HCT116 (cell line): ENCODE measurements around the gene PRSS27. TPM values are rescaled to one million over a fixed set of nuclear protein-coding genes. Genes with fewer than 3 reads are reported as not detected.
A peak's percentile ranks its signal among the peaks of the same experiment; 100 is the strongest.

ENCODE experiments used
- ATAC-seq: fragments of 200-7000 bp; cut with Tn5 transposase; 2 replicates; pipeline ENCODE4 v1.9.1; 2020; ENCODE audit warnings: mild to moderate bottlenecking, moderate library complexity
- BruUV-seq: library from RNA; stranded (reverse); fragments of 400-500 nt; replicated peaks from 2 replicates; lab custom pipeline; 2021; lab: Mats Ljungman, UMichigan
- CTCF ChIA-PET: fragments of 300-600 bp; sonication (Branson Sonifier 250); formaldehyde crosslinking; loops from one replicate; lab custom pipeline; 2021; ENCODE audit warnings: antibody characterized with exemption; lab: Charles Lee
- POLR2A ChIA-PET: fragments of 300-600, 350-600 bp; sonication (Branson Sonifier 250); formaldehyde crosslinking; loops from one replicate; lab custom pipeline; 2021; ENCODE audit warnings: antibody characterized with exemption; lab: Charles Lee
- RAD21 ChIA-PET, 2 experiments: fragments of 300-600 bp; sonication (Branson Sonifier 250); formaldehyde crosslinking; loops; one replicate each; lab custom pipeline; 2023; ENCODE audit warnings: low total read pairs in 2 of 2; ENCODE audit not compliant: uncharacterized antibody in 2 of 2, unreplicated experiment in 2 of 2, low non-redundant PET in 1 of 2; lab: Charles Lee
- DNase-seq: peaks from one replicate; pipeline ENCODE4 v3.0.0-alpha.2; 2010; ENCODE audit warnings: low read depth, low spot score
- H2AFZ ChIP-seq: fragments of 200-600 bp; shearing (Covaris generic), sonication (generic); 2 replicates; pipeline ENCODE4 v1.6.1; 2017; ENCODE audit warnings: low read depth, mixed run types, mixed read lengths, antibody characterized with exemption, low read length; ENCODE audit not compliant: poor library complexity, severe bottlenecking
- H3K27ac ChIP-seq: 2 replicates; pipeline ENCODE4 v1.5.1; 2012; ENCODE audit warnings: low read depth, low read length
- H3K27me3 ChIP-seq: fragments of 200-600 bp; sonication (generic); 2 replicates; pipeline ENCODE4 v1.6.1; 2016; ENCODE audit warnings: mixed run types, low read length, mixed read lengths; ENCODE audit not compliant: insufficient read depth
- H3K36me3 ChIP-seq, 2 experiments: fragments of 200-500 bp in 1 of 2; fragments of 200-600 bp in 1 of 2; sonication (Bioruptor generic) in 1 of 2; sonication (generic) in 1 of 2; 2 replicates each; pipeline versions ENCODE4 v1.5.1 to v1.6.1; 2014 to 2016; ENCODE audit warnings: low read length in 2 of 2, inconsistent platforms in 1 of 2, mixed read lengths in 1 of 2, mixed run types in 1 of 2; ENCODE audit not compliant: insufficient read depth in 2 of 2, control insufficient read depth in 1 of 2
- H3K4me1 ChIP-seq, 2 experiments: fragments of 200-600 bp in 1 of 2; sonication (generic) in 1 of 2; 2 replicates each; pipeline versions ENCODE4 v1.5.1 to v1.6.1; 2012 to 2017; ENCODE audit warnings: low read length in 2 of 2, inconsistent platforms in 1 of 2, mild to moderate bottlenecking in 1 of 2, mixed read lengths in 1 of 2, mixed run types in 1 of 2, moderate library complexity in 1 of 2; ENCODE audit not compliant: insufficient read depth in 2 of 2, control insufficient read depth in 1 of 2
- H3K4me2 ChIP-seq: fragments of 200-600 bp; sonication (generic); 2 replicates; pipeline ENCODE4 v1.6.1; 2017; ENCODE audit warnings: mixed run types, low read length, mixed read lengths
- H3K4me3 ChIP-seq, 2 experiments: fragments of 200-600 bp in 1 of 2; sonication (generic) in 1 of 2; replicated peaks in 1 of 2; 2 replicates each; pipeline ENCODE4 v1.5.1; 2011 to 2016; ENCODE audit warnings: low read length in 2 of 2, control low read depth in 1 of 2, low read depth in 1 of 2, mild to moderate bottlenecking in 1 of 2, mixed read lengths in 1 of 2, mixed run types in 1 of 2
- H3K79me2 ChIP-seq: fragments of 200-600 bp; sonication (generic); 2 replicates; pipeline ENCODE4 v1.6.1; 2017; ENCODE audit warnings: mild to moderate bottlenecking, mixed run types, low read length, moderate library complexity, mixed read lengths; ENCODE audit not compliant: insufficient read depth
- H3K9ac ChIP-seq: fragments of 200-600 bp; sonication (generic); 2 replicates; pipeline ENCODE4 v1.6.1; 2016; ENCODE audit warnings: low read length, mixed read lengths
- H3K9me2 ChIP-seq: fragments of 200-600 bp; sonication (generic), shearing (Covaris generic); 2 replicates; pipeline ENCODE4 v1.6.1; 2017; ENCODE audit warnings: mixed run types, mild to moderate bottlenecking, moderate library complexity; ENCODE audit not compliant: insufficient read depth
- H3K9me3 ChIP-seq, 2 experiments: fragments of 200-500 bp in 1 of 2; fragments of 200-600 bp in 1 of 2; sonication (Bioruptor generic) in 1 of 2; sonication (generic) in 1 of 2; 2 replicates each; pipeline ENCODE4 v1.6.1; 2014 to 2017; ENCODE audit warnings: low read length in 2 of 2, mixed read lengths in 2 of 2, inconsistent platforms in 1 of 2, low read depth in 1 of 2, mild to moderate bottlenecking in 1 of 2, mixed run types in 1 of 2, moderate library complexity in 1 of 2; ENCODE audit not compliant: control insufficient read depth in 1 of 2, insufficient read depth in 1 of 2
- H4K20me1 ChIP-seq: fragments of 200-600 bp; sonication (generic), shearing (Covaris generic); 2 replicates; pipeline ENCODE4 v1.6.1; 2017; ENCODE audit warnings: mixed run types, mild to moderate bottlenecking, moderate library complexity; ENCODE audit not compliant: insufficient read depth
- ELF1 ChIP-seq: IDR thresholded peaks from 2 replicates; pipeline ENCODE4 v1.6.1; 2012; ENCODE audit warnings: low read depth, borderline replicate concordance
- SIN3A ChIP-seq: IDR thresholded peaks from 2 replicates; pipeline ENCODE4 v1.6.1; 2012; ENCODE audit warnings: low read depth
- ZNF274 ChIP-seq: fragments of 200-500 bp; sonication (Bioruptor generic); IDR thresholded peaks from 2 replicates; pipeline ENCODE4 v1.6.1; 2014; ENCODE audit warnings: mild to moderate bottlenecking, low read depth, low read length, inconsistent platforms
- intact Hi-C: fragments of 100-400 bp; cut with micrococcal nuclease; formaldehyde crosslinking; loops from 2 replicates; pipeline ENCODE4 v1.10.0; 2022
- total RNA-seq: library from RNA; stranded (reverse); gene quantifications from one replicate; pipeline ENCODE4 v1.2.1, GENCODE V29; 2021; ENCODE audit not compliant: unreplicated experiment
- TF ChIP-seq, protein P1 (sequence below), 3 experiments: fragments of 200-600 bp in 1 of 3; sonication (generic) in 1 of 3; IDR thresholded peaks in 2 of 3; conservative IDR thresholded peaks in 1 of 3; 2 replicates each; pipeline ENCODE4 v1.5.1; 2012 to 2017; ENCODE audit warnings: low read depth in 2 of 3, low read length in 2 of 3, antibody characterized with exemption in 1 of 3, borderline replicate concordance in 1 of 3, control low read depth in 1 of 3, mild to moderate bottlenecking in 1 of 3, mixed read lengths in 1 of 3, mixed run types in 1 of 3, moderate library complexity in 1 of 3; ENCODE audit not compliant: insufficient read depth in 1 of 3

PRSS27 gene
- total RNA-seq, 1 experiment from 2014 or later, result 3.3 TPM

DNA sequence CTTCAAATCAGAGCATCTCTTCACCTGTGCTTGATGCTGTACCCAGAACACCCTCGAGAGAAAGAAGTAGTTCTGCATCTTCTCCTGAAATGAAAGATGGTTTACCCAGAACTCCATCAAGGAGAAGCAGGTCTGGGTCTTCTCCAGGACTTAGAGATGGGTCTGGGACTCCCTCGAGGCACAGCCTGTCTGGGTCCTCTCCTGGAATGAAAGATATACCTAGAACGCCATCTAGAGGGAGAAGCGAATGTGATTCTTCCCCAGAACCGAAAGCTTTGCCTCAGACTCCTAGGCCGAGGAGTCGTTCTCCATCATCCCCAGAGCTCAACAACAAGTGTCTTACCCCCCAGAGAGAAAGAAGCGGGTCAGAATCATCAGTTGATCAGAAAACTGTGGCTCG, 44.7 kb upstream of the PRSS27 start:
- Histone ChIP-seq H3K9ac (no peak overlapping the region), H3K27me3 (no peaks in the 10 kb centered on the region), H3K79me2 (peaks cover 100% of the 10 kb centered on the region), H4K20me1 (peaks cover 31% of the 10 kb centered on the region; the same call in 1 of the 2 replicates), H3K4me3 (no peak overlapping the region), H3K4me2 (no peak overlapping the region)
- RAD21 ChIA-PET, result no interaction called here
- POLR2A ChIA-PET, result no interaction called here
- no TSS peak for BruUV-seq
- TF ChIP-seq ELF1, result no peak
- TF ChIP-seq, protein P1, sequence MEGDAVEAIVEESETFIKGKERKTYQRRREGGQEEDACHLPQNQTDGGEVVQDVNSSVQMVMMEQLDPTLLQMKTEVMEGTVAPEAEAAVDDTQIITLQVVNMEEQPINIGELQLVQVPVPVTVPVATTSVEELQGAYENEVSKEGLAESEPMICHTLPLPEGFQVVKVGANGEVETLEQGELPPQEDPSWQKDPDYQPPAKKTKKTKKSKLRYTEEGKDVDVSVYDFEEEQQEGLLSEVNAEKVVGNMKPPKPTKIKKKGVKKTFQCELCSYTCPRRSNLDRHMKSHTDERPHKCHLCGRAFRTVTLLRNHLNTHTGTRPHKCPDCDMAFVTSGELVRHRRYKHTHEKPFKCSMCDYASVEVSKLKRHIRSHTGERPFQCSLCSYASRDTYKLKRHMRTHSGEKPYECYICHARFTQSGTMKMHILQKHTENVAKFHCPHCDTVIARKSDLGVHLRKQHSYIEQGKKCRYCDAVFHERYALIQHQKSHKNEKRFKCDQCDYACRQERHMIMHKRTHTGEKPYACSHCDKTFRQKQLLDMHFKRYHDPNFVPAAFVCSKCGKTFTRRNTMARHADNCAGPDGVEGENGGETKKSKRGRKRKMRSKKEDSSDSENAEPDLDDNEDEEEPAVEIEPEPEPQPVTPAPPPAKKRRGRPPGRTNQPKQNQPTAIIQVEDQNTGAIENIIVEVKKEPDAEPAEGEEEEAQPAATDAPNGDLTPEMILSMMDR (IDR thresholded peaks at IDR 0.05 in 2 of 3, conservative IDR thresholded peaks at IDR 0.05 in 1 of 3; ENCODE audit: borderline replicate concordance in 1 of 3, insufficient read depth in 1 of 3, low read depth in 2 of 3, low read length in 2 of 3), result 0 out of 6 replicates have a peak, but pooled peaks of 1 of the 3 experiments have one; percentile 28
- TF ChIP-seq, all 23 proteins: peak for 1
- ATAC-seq, result no peak
- CTCF ChIA-PET, result no interaction called here
- no peaks in the 10 kb centered on the region for H3K9me2 ChIP-seq
- DNase-seq, result no peak
- peaks cover 69 to 100% of the 10 kb centered on the region in 2 experiments for H3K36me3 ChIP-seq
- no peak overlapping the region for H2AFZ ChIP-seq
- no peak overlapping the region for H3K27ac ChIP-seq
- no peaks in the 10 kb centered on the region for H3K9me3 ChIP-seq
- intact Hi-C loops, result no loop called here
- H3K4me1 ChIP-seq, result peaks cover 0 to 27% of the 10 kb centered on the region in 2 experiments; a peak in 2 of 4 replicates

DNA sequence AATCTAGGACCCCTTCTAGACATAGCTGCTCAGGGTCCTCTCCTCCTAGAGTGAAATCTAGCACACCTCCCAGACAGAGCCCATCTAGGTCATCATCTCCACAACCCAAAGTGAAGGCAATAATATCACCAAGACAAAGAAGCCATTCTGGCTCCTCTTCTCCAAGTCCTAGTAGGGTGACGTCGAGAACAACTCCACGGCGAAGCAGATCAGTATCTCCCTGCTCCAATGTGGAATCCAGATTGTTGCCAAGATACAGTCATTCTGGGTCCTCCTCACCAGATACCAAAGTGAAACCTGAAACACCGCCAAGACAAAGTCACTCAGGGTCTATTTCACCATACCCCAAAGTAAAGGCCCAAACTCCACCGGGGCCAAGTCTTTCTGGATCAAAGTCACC, 43.1 kb upstream of the PRSS27 start:
- intact Hi-C loops, result no loop called here
- RAD21 ChIA-PET, result no interaction called here
- POLR2A ChIA-PET, result no interaction called here
- H3K4me3 ChIP-seq, result no peak overlapping the region
- CTCF ChIA-PET, result no interaction called here
- no peaks in the 10 kb centered on the region for H3K9me2 ChIP-seq
- DNase-seq, result no peak
- ATAC-seq, result no peak
- H3K9ac ChIP-seq, result no peak overlapping the region
- TF ChIP-seq ZNF274 (no peak), SIN3A (0 out of 2 replicates have a peak, but pooled peaks have one; percentile 9)
- no peak overlapping the region for H3K27ac ChIP-seq
- no TSS peak for BruUV-seq
- peaks cover 38% of the 10 kb centered on the region; the same call in 1 of the 2 replicates for H4K20me1 ChIP-seq
- no peak overlapping the region for H2AFZ ChIP-seq
- no peaks in the 10 kb centered on the region for H3K27me3 ChIP-seq
- H3K36me3 ChIP-seq, result peaks cover 73 to 99% of the 10 kb centered on the region in 2 experiments
- no peaks in the 10 kb centered on the region for H3K9me3 ChIP-seq
- peaks cover 0 to 12% of the 10 kb centered on the region in 2 experiments; a peak in 2 of 4 replicates for H3K4me1 ChIP-seq
- no peak overlapping the region for H3K4me2 ChIP-seq
- peaks cover 100% of the 10 kb centered on the region for H3K79me2 ChIP-seq
